Measurements from ENCODE around the gene PCDHGA7. TPM values are rescaled to one million over a fixed set of nuclear protein-coding genes. Genes with fewer than 3 reads are reported as not detected.

Gene PCDHGA7
- total RNA-seq, 1 donor from 2014 or later: 0.65 TPM

DNA sequence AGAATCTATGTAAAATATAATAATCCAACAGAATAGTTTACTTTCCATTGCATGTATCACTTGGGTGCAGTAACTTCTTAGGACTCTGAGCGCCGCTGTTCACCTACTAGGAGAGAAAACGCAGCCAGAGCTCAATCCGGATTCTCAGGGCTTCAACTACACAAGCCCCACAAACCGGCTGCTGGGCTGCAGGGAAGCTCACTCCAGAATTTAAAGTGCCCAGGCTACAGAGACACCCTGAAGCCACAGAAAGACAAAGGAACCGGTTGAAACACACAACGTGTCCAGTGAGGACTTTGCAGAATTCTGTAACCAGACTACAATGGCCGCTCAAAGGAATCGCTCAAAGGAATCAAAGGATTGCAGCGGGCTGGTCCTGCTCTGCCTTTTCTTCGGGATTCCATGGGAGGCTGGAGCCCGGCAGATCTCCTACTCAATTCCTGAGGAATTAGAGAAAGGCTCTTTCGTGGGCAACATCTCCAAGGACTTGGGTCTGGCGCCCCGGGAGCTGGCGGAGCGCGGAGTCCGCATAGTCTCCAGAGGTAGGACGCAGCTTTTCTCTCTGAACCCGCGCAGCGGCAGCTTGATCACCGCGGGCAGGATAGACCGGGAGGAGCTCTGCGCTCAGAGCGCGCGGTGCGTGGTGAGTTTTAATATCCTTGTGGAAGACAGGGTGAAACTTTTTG is 30.5 kb downstream of the PCDHGA7 start, which contains the start of gene PCDHGA10:
Gene PCDHGA10 (plus strand): TSS at position 134 of the 686 bp plus-strand sequence. CDS start 189 bp downstream, at position 323.

DNA sequence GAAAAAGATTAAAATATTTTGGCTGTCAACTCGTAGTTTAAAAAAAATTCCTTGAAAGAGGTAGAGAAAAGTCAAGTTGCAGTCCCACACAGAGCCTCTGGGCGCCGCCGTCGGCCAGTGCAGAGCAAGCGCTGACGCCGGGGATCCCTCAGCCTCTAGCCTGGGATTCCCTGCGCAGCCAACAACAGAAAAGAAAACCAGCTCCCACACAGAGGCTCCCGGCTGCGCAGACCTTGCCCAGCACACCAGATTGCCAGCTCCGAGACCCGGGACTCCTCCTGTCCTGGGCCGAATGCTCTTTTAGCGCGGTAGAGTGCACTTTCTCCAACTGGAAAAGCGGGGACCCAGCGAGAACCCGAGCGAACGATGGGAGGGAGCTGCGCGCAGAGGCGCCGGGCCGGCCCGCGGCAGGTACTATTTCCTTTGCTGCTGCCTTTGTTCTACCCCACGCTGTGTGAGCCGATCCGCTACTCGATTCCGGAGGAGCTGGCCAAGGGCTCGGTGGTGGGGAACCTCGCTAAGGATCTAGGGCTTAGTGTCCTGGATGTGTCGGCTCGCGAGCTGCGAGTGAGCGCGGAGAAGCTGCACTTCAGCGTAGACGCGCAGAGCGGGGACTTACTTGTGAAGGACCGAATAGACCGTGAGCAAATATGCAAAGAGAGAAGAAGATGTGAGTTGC is 35.1 kb downstream of the PCDHGA7 start, which contains the start of gene PCDHGB7:
Gene PCDHGB7 (plus strand): TSS at position 184 of the 679 bp plus-strand sequence. CDS start 183 bp downstream, at position 367.

DNA sequence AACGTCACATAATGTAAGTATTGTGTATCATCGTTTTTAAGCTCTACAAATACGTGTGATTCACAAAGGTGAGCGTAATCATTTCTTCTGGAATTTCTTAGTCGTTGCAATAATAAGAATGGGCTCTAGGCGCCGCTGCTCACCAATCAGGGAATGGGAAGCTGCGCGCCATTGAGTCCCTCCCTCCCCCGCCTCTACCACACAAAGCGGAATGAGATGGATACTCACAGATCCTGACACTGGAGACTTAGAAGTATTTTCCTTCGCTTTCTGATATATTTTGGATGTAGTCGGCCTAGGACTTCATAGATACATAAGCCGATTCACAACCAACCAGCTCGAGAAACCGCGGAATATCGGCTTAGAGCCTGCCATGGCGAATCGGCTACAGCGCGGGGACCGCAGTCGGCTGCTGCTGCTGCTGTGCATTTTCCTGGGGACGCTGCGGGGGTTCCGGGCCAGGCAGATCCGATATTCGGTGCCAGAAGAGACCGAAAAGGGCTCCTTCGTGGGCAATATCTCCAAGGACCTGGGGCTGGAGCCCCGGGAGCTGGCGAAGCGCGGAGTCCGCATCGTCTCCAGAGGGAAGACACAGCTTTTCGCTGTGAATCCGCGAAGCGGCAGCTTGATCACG is 38.4 kb downstream of the PCDHGA7 start, which contains the start of gene PCDHGA11:
Gene PCDHGA11 (plus strand): TSS at position 197 of the 634 bp plus-strand sequence. CDS start 177 bp downstream, at position 374.

DNA sequence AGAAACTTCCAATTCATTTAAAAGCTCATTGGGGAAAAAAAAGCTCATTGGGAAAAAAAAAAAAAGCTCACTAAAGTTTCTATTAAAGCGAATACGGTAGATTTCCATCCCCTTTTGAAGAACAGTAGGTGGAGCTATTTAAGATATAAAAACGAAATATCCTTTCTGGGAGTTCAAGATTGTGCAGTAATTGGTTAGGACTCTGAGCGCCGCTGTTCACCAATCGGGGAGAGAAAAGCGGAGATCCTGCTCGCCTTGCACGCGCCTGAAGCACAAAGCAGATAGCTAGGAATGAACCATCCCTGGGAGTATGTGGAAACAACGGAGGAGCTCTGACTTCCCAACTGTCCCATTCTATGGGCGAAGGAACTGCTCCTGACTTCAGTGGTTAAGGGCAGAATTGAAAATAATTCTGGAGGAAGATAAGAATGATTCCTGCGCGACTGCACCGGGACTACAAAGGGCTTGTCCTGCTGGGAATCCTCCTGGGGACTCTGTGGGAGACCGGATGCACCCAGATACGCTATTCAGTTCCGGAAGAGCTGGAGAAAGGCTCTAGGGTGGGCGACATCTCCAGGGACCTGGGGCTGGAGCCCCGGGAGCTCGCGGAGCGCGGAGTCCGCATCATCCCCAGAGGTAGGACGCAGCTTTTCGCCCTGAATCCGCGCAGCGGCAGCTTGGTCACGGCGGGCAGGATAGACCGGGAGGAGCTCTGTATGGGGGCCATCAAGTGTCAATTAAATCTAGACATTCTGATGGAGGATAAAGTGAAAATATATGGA is 48.0 kb downstream of the PCDHGA7 start, which contains the start of gene PCDHGA12:
Gene PCDHGA12 (plus strand): TSS at position 176 of the 782 bp plus-strand sequence. CDS start 253 bp downstream, at position 429.

Other genes starting within 250 kb of the PCDHGA7 start
- gene PCDHB5, start 247.5 kb upstream of the PCDHGA7 start, total RNA-seq: under 0.01 and 0.46 TPM in 2 replicates
- gene PCDHB6, start 232.7 kb upstream of the PCDHGA7 start, total RNA-seq: not detected in 2 replicates
- gene PCDHB7, start 210.1 kb upstream of the PCDHGA7 start, total RNA-seq: under 0.01 TPM in 1 of 2 replicates, not detected in the other
- under 0.01 and 0.15 TPM in 2 replicates for gene PCDHB8, start 205.0 kb upstream of the PCDHGA7 start, total RNA-seq
- under 0.01 TPM in 2 replicates for gene PCDHB16, start 200.4 kb upstream of the PCDHGA7 start, total RNA-seq
- gene PCDHB9, start 195.6 kb upstream of the PCDHGA7 start, total RNA-seq: 0.15 TPM in 1 of 2 replicates, not detected in the other
- 0.30 and 0.32 TPM in 2 replicates for gene PCDHB10, start 190.4 kb upstream of the PCDHGA7 start, total RNA-seq
- gene PCDHB11, start 183.1 kb upstream of the PCDHGA7 start, total RNA-seq: under 0.01 and 0.15 TPM in 2 replicates
- gene PCDHB12, start 174.0 kb upstream of the PCDHGA7 start, total RNA-seq: under 0.01 TPM in 1 of 2 replicates, not detected in the other
- gene PCDHB13, start 168.8 kb upstream of the PCDHGA7 start, total RNA-seq: 0.15 and 0.65 TPM in 2 replicates
- 0.61 and 0.65 TPM in 2 replicates for gene PCDHB14, start 159.4 kb upstream of the PCDHGA7 start, total RNA-seq
- 0.32 and 0.46 TPM in 2 replicates for gene PCDHB15, start 137.3 kb upstream of the PCDHGA7 start, total RNA-seq
- 0.15 TPM in 1 of 2 replicates, not detected in the other for gene SLC25A2, start 78.7 kb upstream of the PCDHGA7 start, total RNA-seq
- 76.7 and 85.6 TPM in 2 replicates for gene TAF7, start 62.0 kb upstream of the PCDHGA7 start, total RNA-seq
- gene PCDHGA1, start 52.2 kb upstream of the PCDHGA7 start, total RNA-seq: under 0.01 and 0.32 TPM in 2 replicates
- gene PCDHGA2, start 44.0 kb upstream of the PCDHGA7 start, total RNA-seq: 0.46 and 0.65 TPM in 2 replicates
- 0.15 and 0.32 TPM in 2 replicates for gene PCDHGA3, start 38.9 kb upstream of the PCDHGA7 start, total RNA-seq
- under 0.01 and 0.65 TPM in 2 replicates for gene PCDHGB1, start 32.6 kb upstream of the PCDHGA7 start, total RNA-seq
- gene PCDHGA4, start 27.7 kb upstream of the PCDHGA7 start, total RNA-seq: 1.7 and 1.9 TPM in 2 replicates
- 0.46 and 0.65 TPM in 2 replicates for gene PCDHGB2, start 22.7 kb upstream of the PCDHGA7 start, total RNA-seq
- gene PCDHGA5, start 18.6 kb upstream of the PCDHGA7 start, total RNA-seq: 0.30 and 0.32 TPM in 2 replicates
- 0.46 and 1.3 TPM in 2 replicates for gene PCDHGB3, start 12.5 kb upstream of the PCDHGA7 start, total RNA-seq
- 0.76 and 0.97 TPM in 2 replicates for gene PCDHGA6, start 8.9 kb upstream of the PCDHGA7 start, total RNA-seq
- gene PCDHGB4, start 5.0 kb downstream of the PCDHGA7 start, total RNA-seq: 4.9 and 10.1 TPM in 2 replicates
- gene PCDHGA8, start 9.9 kb downstream of the PCDHGA7 start, total RNA-seq: 0.46 and 0.97 TPM in 2 replicates
- 6.1 and 9.1 TPM in 2 replicates for gene PCDHGB5, start 15.2 kb downstream of the PCDHGA7 start, total RNA-seq
- 0.76 and 0.97 TPM in 2 replicates for gene PCDHGA9, start 20.0 kb downstream of the PCDHGA7 start, total RNA-seq
- gene PCDHGB6, start 25.3 kb downstream of the PCDHGA7 start, total RNA-seq: 0.97 and 1.1 TPM in 2 replicates
- 2.3 TPM in 2 replicates for gene PCDHGA10, start 30.2 kb downstream of the PCDHGA7 start, total RNA-seq
- 2.9 and 3.3 TPM in 2 replicates for gene PCDHGB7, start 34.9 kb downstream of the PCDHGA7 start, total RNA-seq
- gene PCDHGA11, start 38.3 kb downstream of the PCDHGA7 start, total RNA-seq: 5.3 and 5.8 TPM in 2 replicates
- 5.2 and 5.9 TPM in 2 replicates for gene PCDHGA12, start 47.8 kb downstream of the PCDHGA7 start, total RNA-seq
- 6.5 and 7.8 TPM in 2 replicates for gene PCDHGC3, start 93.2 kb downstream of the PCDHGA7 start, total RNA-seq
- 0.32 and 0.46 TPM in 2 replicates for gene PCDHGC4, start 102.3 kb downstream of the PCDHGA7 start, total RNA-seq
- 0.32 TPM in 1 of 2 replicates, not detected in the other for gene PCDHGC5, start 106.3 kb downstream of the PCDHGA7 start, total RNA-seq
- 23.7 and 36.1 TPM in 2 replicates for gene DIAPH1, start 236.3 kb downstream of the PCDHGA7 start, total RNA-seq